Measurements from ENCODE around the gene CTTNBP2.
A peak's percentile ranks its signal among the peaks of the same experiment; 100 is the strongest.

Gene CTTNBP2

DNA sequence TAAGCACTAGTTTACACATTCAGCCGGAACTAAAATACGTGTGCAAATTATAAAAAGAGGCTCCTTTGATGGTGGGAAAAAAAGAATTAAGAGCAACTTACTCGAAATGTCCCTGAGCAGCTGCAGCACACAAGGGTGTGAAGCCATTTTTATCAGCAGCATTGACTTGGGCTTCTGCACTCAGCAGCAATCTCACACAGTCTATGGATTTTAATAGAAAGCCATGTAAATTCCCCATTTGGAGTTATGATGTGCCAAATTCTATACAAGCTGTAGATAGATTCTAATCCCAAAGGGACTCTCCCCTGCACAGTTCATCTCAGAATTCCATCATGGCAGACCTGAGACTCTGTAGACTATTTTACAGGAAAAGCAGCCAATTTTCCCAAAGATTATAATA, 90.5 kb downstream of the CTTNBP2 start:
- no peak for DNase-seq (ENCODE audit: extremely low spot score)
- TF ChIP-seq, protein P1, sequence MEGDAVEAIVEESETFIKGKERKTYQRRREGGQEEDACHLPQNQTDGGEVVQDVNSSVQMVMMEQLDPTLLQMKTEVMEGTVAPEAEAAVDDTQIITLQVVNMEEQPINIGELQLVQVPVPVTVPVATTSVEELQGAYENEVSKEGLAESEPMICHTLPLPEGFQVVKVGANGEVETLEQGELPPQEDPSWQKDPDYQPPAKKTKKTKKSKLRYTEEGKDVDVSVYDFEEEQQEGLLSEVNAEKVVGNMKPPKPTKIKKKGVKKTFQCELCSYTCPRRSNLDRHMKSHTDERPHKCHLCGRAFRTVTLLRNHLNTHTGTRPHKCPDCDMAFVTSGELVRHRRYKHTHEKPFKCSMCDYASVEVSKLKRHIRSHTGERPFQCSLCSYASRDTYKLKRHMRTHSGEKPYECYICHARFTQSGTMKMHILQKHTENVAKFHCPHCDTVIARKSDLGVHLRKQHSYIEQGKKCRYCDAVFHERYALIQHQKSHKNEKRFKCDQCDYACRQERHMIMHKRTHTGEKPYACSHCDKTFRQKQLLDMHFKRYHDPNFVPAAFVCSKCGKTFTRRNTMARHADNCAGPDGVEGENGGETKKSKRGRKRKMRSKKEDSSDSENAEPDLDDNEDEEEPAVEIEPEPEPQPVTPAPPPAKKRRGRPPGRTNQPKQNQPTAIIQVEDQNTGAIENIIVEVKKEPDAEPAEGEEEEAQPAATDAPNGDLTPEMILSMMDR (IDR thresholded peaks at IDR 0.05; ENCODE audit: control extremely low read depth, extremely low read depth, low read depth, missing control alignments), result no peak
- ChIA-PET POLR2A (no interaction called here), CTCF (no interaction called here)

DNA sequence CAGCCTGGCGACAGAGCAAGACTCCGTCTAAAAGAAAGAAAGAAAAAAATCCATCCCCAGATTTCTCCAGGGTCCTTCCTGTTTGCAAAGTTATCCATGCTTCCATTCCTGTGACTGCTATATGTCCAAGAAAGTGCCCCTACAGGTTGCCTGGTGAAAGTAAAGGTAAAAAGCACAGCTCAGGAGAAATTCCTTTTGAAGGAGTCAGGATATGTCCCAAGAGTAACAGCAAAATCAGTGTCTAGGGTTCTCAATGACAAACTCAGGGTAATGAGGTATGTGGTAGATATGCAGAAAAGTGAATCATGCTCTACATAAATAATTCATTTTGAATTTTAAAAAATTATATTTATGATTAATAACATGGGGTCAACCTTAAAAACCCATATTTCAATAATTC, 91.5 kb downstream of the CTTNBP2 start:
- DNase-seq (ENCODE audit: extremely low spot score), result no peak
- ChIA-PET CTCF (no interaction called here), POLR2A (no interaction called here)
- TF ChIP-seq, protein P1 (IDR thresholded peaks at IDR 0.05; ENCODE audit: control extremely low read depth, extremely low read depth, low read depth, missing control alignments), result no peak

GRCh38 chr7:117780832-117781231, 92.4 kb downstream of the CTTNBP2 start:
- CTCF ChIA-PET, result interaction anchor here (0.8 kb wide), 2 partner anchors 12 to 373 kb away, joined by 3 to 4 read pairs; no protein-coding TSS in a partner anchor
- POLR2A ChIA-PET, result no interaction called here
- DNase-seq (ENCODE audit: extremely low spot score), result peak; percentile 36
- TF ChIP-seq, protein P1 (IDR thresholded peaks at IDR 0.05; ENCODE audit: control extremely low read depth, extremely low read depth, low read depth, missing control alignments), result no peak

DNA sequence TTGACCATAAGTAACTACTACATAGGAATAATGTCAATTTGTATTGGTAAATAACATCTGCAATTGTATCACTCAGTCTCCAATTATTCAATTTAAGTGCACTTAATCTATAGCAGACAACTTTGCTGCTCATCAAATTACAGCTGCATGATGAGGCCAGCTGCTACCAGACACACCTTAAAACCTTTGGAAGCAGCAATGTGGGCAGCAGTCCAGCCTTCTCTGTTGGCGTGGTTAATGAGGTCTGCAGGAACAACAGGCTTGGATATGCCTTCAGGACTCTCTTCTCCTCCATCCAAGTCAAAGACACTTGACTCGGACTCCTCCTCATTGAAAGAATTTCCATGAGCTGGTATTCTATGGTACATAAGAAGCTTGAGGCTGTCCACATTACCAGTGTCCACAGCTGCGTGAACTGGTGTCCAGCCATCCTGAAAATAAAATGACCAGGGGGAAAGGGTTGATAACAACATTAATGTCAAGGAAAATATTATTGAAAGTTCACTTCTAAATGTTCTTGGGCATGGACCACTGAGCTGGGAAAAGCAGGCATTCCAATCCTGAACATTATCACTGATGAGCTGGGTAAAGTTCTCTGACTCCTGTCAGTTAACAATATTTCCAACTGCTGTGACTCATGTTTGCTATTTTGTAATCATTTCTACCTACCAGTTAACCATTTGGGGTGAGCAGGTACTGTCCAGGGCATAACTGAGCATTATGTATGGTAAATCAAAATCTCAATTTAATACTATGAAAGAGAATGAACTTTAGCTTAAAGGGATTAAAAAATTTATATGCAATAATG, 95.7 kb downstream of the CTTNBP2 start:
- POLR2A ChIA-PET, result no interaction called here
- CTCF ChIA-PET, result interaction anchor here (0.8 to 2.9 kb wide), 7 partner anchors 11 to 378 kb away, joined by 3 to 16 read pairs (median 4); no protein-coding TSS in a partner anchor
- no peak for DNase-seq (ENCODE audit: extremely low spot score)
- TF ChIP-seq, protein P1 (IDR thresholded peaks at IDR 0.05; ENCODE audit: control extremely low read depth, extremely low read depth, low read depth, missing control alignments), result no peak

GRCh38 chr7:117776224-117776623, 97.0 kb downstream of the CTTNBP2 start:
- DNase-seq (ENCODE audit: extremely low spot score), result no peak
- TF ChIP-seq, protein P1 (IDR thresholded peaks at IDR 0.05; ENCODE audit: control extremely low read depth, extremely low read depth, low read depth, missing control alignments), result no peak
- ChIA-PET CTCF (interaction anchor here (1.1 to 1.7 kb wide), 2 partner anchors 17 to 30 kb away, joined by 3 to 5 read pairs; no protein-coding TSS in a partner anchor), POLR2A (no interaction called here)

DNA sequence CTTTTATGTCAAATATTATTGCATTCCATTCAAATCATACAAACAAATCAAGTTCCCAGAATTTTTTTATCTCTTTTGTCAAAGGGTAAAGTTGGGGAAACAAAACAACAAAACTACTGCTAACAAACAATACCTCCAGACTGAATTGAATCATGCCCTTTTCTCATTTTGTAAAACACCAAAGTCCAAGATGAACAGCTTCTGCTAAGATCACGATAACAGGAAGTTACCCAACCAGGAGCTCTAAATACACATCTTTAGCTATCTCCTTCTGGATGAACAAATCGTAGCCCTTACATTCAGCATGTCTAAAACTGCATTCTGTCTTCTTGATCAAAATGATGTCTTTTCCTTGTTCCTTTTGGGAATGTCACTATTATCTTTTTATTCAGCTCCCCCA, 97.4 kb downstream of the CTTNBP2 start:
- ChIA-PET CTCF (interaction anchor here (1.1 to 1.7 kb wide), 2 partner anchors 17 to 30 kb away, joined by 3 to 5 read pairs; no protein-coding TSS in a partner anchor), POLR2A (no interaction called here)
- TF ChIP-seq, protein P1 (IDR thresholded peaks at IDR 0.05; ENCODE audit: control extremely low read depth, extremely low read depth, low read depth, missing control alignments), result no peak
- DNase-seq (ENCODE audit: extremely low spot score), result no peak
